Superior temporal gyrus (tissue), 1 donor: ENCODE measurements around the gene ENPP7.

Experiments
- DNase-seq: peaks from one replicate; pipeline ENCODE4 v3.0.0-alpha.2; 2016; ENCODE audit errors: extremely low spot score

ENPP7 gene

GRCh38 chr17:79730769-79731483, at the start of gene ENPP7:
TSS of gene ENPP7 (plus strand) at chr17:79730943. CDS start at chr17:79731140, 197 bp downstream.
- DNase-seq = no peak

GRCh38 chr17:79681101-79681621, 49.6 kb upstream of the ENPP7 start:
- DNase-seq = no peak

- no peak for DNase-seq
Measured at GRCh38 chr17:79681628-79682261, 49.0 kb upstream of the ENPP7 start.

GRCh38 chr17:79683365-79683764, 47.4 kb upstream of the ENPP7 start:
- DNase-seq = no peak

GRCh38 chr17:79684132-79684985, 46.4 kb upstream of the ENPP7 start:
- no peak for DNase-seq

GRCh38 chr17:79685121-79685520, 45.6 kb upstream of the ENPP7 start:
- DNase-seq = no peak

GRCh38 chr17:79686476-79686875, 44.3 kb upstream of the ENPP7 start:
- DNase-seq = no peak

GRCh38 chr17:79690466-79690865, 40.3 kb upstream of the ENPP7 start:
- no peak for DNase-seq

GRCh38 chr17:79690988-79691836, 39.5 kb upstream of the ENPP7 start:
- DNase-seq = no peak

- peak; percentile 57 for DNase-seq
Measured at GRCh38 chr17:79691931-79692330, 38.8 kb upstream of the ENPP7 start.

- DNase-seq = no peak
Measured at GRCh38 chr17:79693419-79693818, 37.3 kb upstream of the ENPP7 start.

GRCh38 chr17:79695293-79695790, 35.4 kb upstream of the ENPP7 start:
- DNase-seq = no peak

- DNase-seq = no peak
Measured at GRCh38 chr17:79695797-79696609, 34.7 kb upstream of the ENPP7 start.

GRCh38 chr17:79696610-79696982, 34.1 kb upstream of the ENPP7 start:
- DNase-seq = no peak

GRCh38 chr17:79698146-79698846, 32.4 kb upstream of the ENPP7 start:
- no peak for DNase-seq

GRCh38 chr17:79699386-79700036, 31.2 kb upstream of the ENPP7 start:
- DNase-seq = no peak

- DNase-seq = no peak
Measured at GRCh38 chr17:79700592-79700991, 30.2 kb upstream of the ENPP7 start.

- no peak for DNase-seq
Measured at GRCh38 chr17:79702034-79702433, 28.7 kb upstream of the ENPP7 start.

GRCh38 chr17:79702550-79703236, 28.1 kb upstream of the ENPP7 start:
- DNase-seq = no peak
